Mucosa of stomach (tissue), 1 donor: Measurements from ENCODE around the gene ASCL2.

Experiments
- H3K27me3 ChIP-seq: one replicate; pipeline ENCODE4 v1.7.0; 2013; ENCODE audit warnings: mild to moderate bottlenecking, low read length; ENCODE audit not compliant: control insufficient read depth, insufficient read depth
- H3K36me3 ChIP-seq: one replicate; pipeline ENCODE4 v1.7.0; 2013; ENCODE audit warnings: low read length; ENCODE audit not compliant: control insufficient read depth, insufficient read depth
- H3K4me1 ChIP-seq: one replicate; pipeline ENCODE4 v1.7.0; 2013; ENCODE audit warnings: mild to moderate bottlenecking, low read length; ENCODE audit not compliant: control insufficient read depth, insufficient read depth
- H3K4me3 ChIP-seq: one replicate; pipeline ENCODE4 v1.7.0; 2013; ENCODE audit warnings: low read length
- H3K9ac ChIP-seq: one replicate; pipeline ENCODE4 v1.7.0; 2013; ENCODE audit warnings: mild to moderate bottlenecking, low read length, moderate library complexity
- H3K9me3 ChIP-seq: one replicate; pipeline ENCODE4 v1.7.0; 2013; ENCODE audit warnings: mild to moderate bottlenecking, low read length, moderate library complexity; ENCODE audit not compliant: control insufficient read depth
- donor health status: Pancreatic carcinoma.

ASCL2 gene

DNA sequence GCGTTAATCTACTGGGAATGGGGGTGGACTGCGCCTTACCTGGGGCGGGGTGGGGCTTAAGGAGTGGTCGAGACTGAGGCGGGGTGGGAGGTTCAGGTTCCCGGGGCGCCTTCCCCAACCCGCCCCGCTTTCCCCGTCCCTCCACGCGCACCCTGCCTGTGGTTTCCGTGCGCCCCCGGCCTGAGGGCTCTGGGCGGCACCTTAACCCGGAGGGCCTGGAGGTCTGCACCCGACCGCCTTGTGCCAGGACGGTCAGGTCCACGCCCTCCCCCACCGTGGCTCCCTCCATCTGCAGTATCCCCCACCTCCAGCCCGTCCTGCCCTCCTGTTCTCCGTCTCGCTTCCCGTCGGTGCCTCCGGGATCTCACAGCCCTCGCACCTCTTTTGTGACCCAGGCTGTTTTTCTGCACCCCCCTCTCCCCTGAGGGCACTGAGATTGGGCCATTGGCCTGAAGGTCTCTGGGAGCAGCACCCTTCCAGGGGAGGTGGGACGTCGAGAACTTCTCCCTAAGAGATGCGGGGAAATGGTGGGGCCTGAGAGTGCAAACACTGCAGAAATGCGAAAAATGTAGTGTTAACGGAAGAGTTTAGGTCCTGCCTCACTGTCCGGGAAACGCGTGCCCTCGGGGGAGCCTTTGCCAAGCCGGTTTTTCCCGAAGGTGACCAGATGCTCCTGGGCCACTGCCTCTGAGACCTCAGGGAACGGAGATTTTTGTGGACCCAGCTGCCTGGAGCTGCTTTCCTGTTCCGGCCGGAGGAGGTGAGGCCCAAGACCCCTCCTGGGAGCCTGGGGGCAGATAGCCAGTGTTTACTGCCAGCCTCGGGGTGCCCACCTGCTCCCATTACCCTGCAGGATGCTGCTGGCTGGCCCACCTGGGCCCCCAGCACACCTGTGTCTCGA is 1.2 kb upstream of the ASCL2 start:
- Histone ChIP-seq H3K36me3 (no peaks in the 10 kb centered on the region), H3K27me3 (peaks cover 58% of the 10 kb centered on the region), H3K9me3 (no peaks in the 10 kb centered on the region), H3K4me1 (peaks cover 21% of the 10 kb centered on the region), H3K9ac (no peak overlapping the region), H3K4me3 (no peak overlapping the region)

DNA sequence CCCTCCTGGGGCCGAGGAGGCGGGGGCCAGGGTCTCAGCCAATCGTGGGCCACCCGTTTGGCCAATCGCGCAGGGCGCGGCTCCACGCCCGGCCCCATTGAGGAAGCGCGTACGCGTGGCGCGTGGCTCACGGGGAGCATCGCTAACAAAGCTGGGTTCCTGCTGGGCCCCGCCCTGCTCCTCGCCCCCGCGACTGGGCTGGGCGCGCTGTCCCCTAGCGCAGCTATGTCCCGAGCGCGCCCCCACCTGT is 614 bp upstream of the ASCL2 start:
- Histone ChIP-seq H3K4me3 (no peak overlapping the region), H3K4me1 (peaks cover 23% of the 10 kb centered on the region), H3K9me3 (no peaks in the 10 kb centered on the region), H3K9ac (no peak overlapping the region), H3K36me3 (no peaks in the 10 kb centered on the region), H3K27me3 (peaks cover 57% of the 10 kb centered on the region)

DNA sequence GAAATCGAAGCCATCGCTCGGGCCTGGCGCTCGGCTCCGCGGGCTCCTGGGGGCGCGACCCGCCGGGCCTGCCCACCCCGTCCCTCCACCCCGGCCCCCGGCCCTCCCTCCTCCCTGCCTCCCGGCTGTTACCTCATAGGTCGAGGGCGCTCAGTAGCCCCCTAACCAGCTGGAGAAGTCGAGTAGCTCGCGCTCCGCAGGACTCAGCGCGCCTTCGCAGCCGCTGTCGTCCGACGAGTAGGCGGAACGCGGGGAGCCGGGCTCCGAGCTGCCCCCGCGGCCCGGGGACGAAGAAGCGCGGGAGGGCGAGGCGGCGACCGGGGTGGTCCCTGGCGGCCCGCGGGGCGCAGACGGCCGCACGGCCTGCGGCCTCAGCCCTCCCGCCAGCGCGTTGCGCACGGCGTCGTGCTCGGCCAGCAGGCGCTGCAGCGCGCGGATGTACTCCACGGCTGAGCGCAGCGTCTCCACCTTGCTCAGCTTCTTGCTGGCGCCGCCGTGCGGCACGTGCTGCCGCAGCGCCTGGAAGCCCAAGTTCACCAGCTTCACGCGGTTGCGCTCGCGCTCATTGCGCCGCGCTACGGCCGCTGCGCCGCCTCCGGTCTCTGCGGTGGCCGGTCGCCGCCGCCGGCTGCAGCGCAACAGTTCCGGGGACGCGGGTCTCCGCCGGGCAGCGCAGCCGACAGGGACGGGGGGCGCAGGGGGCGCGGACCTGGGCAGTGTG is 627 bp downstream of the ASCL2 start:
- no peaks in the 10 kb centered on the region for H3K9me3 ChIP-seq
- no peaks in the 10 kb centered on the region for H3K36me3 ChIP-seq
- H3K9ac ChIP-seq: peak overlapping the region; percentile 57
- peaks cover 57% of the 10 kb centered on the region for H3K27me3 ChIP-seq
- H3K4me3 ChIP-seq: peak overlapping the region; percentile 36
- H3K4me1 ChIP-seq: peaks cover 27% of the 10 kb centered on the region

DNA sequence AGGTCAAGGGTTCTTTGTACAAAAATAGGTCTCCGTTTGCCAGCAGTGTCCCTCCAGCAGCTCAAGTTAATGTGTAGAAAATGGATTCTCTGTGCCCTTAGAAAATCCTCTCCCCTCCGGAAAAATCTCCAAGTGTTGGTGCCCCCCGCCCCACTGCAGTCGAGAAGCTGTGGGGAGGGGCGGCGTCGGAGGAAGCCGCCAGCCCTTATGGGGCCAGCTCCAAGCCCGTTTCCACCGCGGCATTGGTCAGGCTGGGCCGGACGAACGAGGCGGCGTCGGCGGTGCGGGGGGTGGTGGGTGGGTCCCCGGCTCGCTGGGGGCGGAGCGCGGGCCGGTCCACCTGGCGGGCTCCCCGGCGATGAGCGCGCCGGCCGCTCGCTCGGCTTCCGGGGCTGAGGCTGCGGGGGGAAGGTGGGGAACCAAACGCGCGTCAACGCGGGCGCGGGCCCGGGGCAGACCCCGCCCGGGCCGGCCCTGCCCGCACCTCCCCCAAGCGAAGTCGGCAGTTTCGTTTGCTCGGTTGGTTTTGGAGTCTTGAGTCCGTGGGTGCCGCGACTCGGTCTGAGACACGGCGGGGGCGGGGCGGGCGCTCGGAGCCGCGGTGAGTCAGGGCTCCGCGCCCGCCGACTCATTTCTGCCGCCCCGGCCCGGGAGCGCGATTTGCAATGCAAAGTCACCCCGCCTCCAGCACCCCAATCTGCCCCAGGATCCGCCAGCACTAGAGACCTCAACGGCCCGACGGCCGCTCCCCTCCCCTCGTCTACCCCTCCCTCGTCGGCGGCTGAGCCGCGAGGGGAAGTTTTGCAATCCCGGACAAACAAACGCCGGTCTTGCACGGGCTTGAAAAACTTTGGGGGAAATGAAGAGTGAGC is 1.4 kb downstream of the ASCL2 start:
- H3K4me3 ChIP-seq: peak overlapping the region; percentile 36
- peaks cover 52% of the 10 kb centered on the region for H3K27me3 ChIP-seq
- peak overlapping the region; percentile 57 for H3K9ac ChIP-seq
- no peaks in the 10 kb centered on the region for H3K9me3 ChIP-seq
- H3K4me1 ChIP-seq: peaks cover 27% of the 10 kb centered on the region
- H3K36me3 ChIP-seq: no peaks in the 10 kb centered on the region

DNA sequence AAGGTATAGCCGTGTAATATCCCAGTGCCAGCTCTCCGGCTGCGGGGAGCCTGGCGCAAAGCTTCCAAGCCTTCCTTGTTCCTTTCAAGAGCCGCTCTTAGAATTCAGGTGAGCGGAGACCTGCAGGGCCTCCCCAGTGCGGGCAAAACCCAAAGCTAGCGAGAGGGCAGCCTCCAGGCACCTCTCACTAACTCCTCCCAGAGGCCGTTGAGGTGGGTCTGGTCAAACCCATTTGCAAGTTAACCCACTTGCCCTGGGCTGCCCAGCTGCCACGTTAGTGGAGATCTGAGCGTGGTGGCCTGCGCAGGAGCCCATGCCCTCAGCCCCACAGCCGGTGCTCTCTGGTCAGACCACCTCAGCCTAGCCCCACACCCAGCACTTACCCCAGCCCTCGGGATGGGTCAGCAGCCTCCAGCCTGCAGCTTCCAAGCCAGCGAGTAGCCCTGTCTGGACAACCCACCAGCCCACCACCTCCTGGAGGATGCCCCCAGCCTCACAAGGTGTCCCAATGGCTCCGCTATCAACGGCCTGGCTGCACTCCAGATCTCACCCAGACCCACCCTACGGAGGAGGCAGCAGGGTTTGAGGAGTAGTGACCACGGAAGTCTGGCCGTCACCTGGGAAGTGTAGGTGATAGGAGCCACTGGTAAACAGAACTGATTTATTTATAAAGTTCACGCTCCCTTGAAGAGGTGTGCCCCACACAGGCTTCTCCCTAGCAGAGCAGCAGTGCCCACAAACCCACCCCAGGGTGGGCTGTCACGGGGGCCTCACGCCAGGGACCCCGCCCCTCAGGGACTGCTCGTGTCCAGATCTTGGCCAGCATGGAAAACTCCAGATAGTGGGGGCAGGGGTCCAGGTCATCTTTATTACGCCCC is 2.3 kb downstream of the ASCL2 start:
- peak overlapping the region; percentile 45 for H3K9ac ChIP-seq
- peaks cover 51% of the 10 kb centered on the region for H3K27me3 ChIP-seq
- no peaks in the 10 kb centered on the region for H3K36me3 ChIP-seq
- H3K4me1 ChIP-seq: peaks cover 27% of the 10 kb centered on the region
- H3K4me3 ChIP-seq: no peak overlapping the region
- no peaks in the 10 kb centered on the region for H3K9me3 ChIP-seq

DNA sequence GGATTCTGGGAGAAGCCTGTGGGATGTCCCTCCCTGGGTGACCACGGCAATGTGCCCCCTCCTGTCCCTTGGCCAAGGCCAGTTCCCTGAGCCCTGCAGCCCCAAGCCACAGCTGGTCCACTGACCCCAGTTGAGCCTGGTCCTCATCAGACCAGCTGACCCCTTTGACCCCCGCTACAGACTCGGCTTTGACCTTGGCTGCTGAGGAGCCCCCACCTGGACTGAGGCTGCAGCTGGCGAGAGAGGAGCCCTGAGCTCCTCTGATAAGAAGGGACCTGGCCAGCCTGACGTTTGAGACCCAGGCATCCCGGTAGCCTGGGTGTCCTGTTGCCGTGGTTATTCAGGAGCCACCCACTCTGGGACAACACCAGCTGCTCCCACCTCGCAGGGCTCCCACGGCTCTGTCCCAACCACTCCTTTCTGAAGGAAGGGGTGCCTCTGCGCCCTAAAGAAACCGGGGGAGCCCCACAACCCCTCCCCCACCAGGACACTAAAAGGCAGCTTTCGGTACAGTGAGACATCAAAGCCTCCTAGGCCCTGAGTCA is 3.0 kb downstream of the ASCL2 start:
- no peak overlapping the region for H3K4me3 ChIP-seq
- H3K27me3 ChIP-seq: peaks cover 47% of the 10 kb centered on the region
- no peak overlapping the region for H3K9ac ChIP-seq
- no peaks in the 10 kb centered on the region for H3K36me3 ChIP-seq
- peaks cover 27% of the 10 kb centered on the region for H3K4me1 ChIP-seq
- H3K9me3 ChIP-seq: no peaks in the 10 kb centered on the region

DNA sequence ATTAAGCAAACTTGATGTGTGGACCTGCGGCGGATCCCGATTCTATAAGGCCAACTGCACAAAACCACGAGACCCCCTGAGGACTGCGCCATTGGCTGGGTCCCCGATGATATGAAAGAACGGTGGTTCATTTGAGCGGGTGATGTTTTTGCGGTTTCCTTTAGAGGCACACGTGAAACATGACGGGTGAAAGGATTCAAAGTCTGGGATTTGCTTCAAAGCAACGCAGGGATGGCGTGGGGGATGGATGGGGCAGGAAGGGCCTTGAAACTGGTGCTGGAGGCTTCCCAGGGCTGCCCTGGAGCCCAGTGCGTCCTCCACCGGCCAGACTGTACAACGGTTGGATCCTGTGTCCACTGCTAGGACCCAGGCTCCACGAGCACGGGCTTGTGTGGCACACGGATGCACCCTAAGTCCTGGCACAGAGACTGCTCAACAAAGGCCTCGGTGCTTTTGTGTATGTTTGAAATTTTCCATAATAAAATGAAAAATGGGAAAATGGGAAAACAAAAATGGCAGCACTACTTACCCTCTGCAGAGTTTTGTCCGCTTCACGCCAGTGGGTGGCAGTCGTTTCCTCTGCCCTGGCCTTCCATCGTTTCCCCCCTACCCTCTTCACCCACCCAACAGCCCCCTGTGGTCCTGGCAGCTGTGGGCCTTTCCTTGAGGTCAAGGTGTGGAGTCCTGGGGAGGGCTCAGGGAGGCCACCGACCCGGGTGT is 3.6 kb downstream of the ASCL2 start:
- peaks cover 40% of the 10 kb centered on the region for H3K27me3 ChIP-seq
- peaks cover 27% of the 10 kb centered on the region for H3K4me1 ChIP-seq
- H3K4me3 ChIP-seq: no peak overlapping the region
- no peaks in the 10 kb centered on the region for H3K9me3 ChIP-seq
- no peak overlapping the region for H3K9ac ChIP-seq
- no peaks in the 10 kb centered on the region for H3K36me3 ChIP-seq

DNA sequence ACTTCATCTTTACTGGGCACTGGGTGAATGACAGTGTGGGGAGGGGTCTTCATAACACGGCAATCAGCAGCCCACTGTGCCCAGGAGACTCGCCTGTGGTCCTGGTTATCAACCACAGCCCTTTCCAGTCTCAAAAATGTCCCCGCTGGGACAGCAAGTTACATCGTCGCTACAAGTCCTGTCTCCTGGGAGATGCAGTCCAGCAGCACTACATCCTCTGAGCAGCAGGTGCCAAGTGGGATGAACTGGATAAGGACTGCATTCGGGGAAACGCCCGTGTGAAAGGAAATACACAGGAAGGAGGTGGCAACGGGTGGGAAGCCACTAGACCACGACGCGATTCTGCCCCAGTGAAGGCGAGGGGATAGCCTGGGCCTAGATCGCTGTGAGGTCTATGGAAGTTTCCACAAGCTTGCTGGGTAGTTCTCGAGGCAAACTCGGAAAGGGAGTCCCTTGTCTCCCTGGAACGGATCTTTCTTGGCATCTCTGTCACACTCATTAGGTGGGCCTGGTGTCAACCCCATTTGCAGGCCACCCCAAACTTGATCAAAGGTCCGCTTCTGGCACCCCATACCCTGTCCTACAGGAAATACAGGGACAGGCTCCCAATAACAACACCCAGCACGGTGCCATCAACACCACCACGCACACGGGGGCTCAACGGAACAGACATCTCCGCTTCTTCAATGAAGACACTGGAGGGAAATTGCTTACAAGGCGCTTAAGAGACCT is 4.4 kb downstream of the ASCL2 start:
- Histone ChIP-seq H3K4me1 (peaks cover 27% of the 10 kb centered on the region), H3K36me3 (no peaks in the 10 kb centered on the region), H3K27me3 (peaks cover 33% of the 10 kb centered on the region), H3K4me3 (no peak overlapping the region), H3K9me3 (no peaks in the 10 kb centered on the region), H3K9ac (peak overlapping the region; percentile 34)

DNA sequence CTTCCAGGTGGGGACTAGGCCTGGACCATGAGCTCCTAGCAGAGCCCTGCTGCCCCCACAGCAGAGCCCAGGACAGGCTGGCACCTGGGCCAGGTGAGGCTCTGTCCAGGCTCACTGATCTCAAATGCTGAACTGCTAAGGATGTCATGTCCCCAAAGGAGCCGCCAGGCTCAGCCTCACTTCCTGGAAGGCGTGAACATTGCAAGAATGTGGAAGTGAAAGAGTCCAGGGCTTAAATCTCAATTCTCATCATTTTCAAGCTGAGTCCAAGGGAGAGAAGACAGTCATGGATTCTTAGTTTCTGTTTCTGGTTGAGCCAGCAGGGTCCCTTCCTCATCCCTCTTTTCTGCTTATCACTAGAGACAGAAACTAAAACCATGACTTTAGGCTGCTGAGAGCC is 5.0 kb downstream of the ASCL2 start:
- no peaks in the 10 kb centered on the region for H3K36me3 ChIP-seq
- peak overlapping the region; percentile 34 for H3K9ac ChIP-seq
- H3K27me3 ChIP-seq: peaks cover 27% of the 10 kb centered on the region
- peaks cover 27% of the 10 kb centered on the region for H3K4me1 ChIP-seq
- H3K4me3 ChIP-seq: no peak overlapping the region
- H3K9me3 ChIP-seq: no peaks in the 10 kb centered on the region

DNA sequence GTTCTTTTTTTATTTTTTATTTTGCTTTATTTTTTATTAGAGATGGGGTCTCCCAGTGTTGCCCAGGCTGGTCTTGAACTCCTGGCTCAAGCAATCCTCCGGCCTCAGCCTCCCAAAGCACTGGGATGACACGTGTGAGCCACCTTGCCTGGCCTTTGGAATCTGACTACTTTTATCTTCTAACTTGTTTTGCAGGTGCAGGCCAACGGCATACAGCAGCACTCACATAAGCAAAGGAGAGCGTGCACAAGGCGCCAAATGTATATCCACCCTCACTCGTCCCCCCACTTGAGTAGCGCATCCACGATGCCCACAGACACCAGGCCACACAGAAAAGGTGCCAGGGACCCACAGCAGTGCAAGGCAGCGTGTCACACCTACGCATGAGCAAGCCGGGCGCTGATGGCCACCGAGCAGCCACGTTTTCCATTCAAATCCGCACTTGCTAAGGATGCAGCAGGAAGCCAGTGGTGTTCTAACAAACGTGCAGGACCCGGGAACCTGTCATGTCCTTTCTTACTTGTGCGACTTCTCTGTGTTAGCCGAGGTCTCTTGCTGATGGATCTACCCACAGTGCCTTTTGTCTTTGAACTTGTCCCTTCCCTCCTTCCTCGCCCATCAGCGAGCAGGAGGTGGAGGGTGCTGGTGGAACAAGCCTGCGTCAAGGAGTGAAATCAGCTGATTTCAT is 5.9 kb downstream of the ASCL2 start:
- Histone ChIP-seq H3K36me3 (no peaks in the 10 kb centered on the region), H3K27me3 (peaks cover 22% of the 10 kb centered on the region), H3K4me1 (peaks cover 21% of the 10 kb centered on the region)

More for the DNA sequence above, 5.9 kb downstream of the ASCL2 start:
- no peak overlapping the region for H3K9ac ChIP-seq
- H3K4me3 ChIP-seq: no peak overlapping the region
- no peaks in the 10 kb centered on the region for H3K9me3 ChIP-seq
